Measurements from ENCODE around the gene RAD21L1.

Gene RAD21L1

DNA sequence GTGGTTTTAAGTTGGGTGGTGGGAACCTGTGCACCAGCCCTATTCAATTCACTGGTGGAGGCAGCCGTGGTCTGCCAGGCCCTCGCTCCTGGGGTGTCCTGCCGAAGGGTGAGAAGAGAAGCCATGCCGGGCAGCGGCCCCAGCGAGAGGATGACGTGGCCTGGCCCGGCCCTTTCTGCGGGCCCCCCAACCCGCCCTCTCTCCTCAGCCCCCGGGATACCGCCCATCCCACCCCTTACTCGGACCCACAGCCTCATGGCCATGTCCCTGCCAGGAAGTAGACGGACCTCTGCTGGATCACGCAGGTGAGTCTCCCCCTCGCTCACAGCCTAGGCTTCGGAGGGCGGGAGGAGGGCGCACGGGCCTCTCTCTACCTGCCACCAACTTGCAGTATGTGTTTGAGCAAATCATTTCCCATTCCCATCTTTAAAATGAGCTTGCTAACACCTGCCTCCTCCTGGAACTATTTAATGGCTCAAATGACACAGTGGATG is 70.3 kb downstream of the RAD21L1 start:
- no peak for DNase-seq (ENCODE audit: low read depth)

DNA sequence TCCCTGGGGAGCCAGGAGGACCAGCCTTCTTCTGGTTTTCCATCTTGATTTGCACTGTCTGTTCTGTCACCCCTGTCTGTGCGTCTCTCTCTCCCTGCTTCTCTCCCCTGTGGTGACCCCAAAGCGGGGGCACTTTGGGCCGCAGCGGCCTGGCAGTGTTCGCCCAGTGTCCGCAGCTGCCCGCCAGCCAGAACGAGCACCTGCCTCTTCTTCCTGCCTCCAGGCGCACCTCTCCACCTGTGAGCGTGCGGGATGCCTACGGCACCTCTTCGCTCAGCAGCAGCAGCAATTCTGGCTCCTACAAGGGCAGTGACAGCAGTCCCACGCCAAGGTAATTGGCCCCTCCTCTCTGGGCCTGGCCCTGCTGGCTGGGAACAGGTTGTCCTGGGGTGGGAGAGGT is 71.1 kb downstream of the RAD21L1 start:
- DNase-seq (ENCODE audit: low read depth): no peak

DNA sequence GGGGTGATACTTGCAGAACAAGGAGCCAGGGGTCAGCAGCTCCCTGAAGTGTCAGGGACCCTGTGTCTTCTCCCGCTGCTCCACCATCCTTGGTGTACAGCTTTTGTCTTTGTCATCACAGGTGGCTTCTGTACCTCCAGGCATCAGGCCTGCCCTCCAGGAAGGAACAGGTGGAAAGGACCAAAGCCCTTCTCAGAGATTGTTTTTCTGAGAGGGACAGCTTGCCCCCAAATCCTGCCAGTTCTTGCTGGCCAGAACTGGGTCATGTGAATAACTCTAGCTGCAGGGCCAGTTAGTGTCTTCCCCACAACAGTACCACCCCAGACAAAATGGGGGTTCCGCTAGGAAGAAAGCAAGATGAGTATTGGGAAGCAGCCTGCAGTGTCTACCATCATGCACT is 71.6 kb downstream of the RAD21L1 start:
- DNase-seq (ENCODE audit: low read depth): no peak

DNA sequence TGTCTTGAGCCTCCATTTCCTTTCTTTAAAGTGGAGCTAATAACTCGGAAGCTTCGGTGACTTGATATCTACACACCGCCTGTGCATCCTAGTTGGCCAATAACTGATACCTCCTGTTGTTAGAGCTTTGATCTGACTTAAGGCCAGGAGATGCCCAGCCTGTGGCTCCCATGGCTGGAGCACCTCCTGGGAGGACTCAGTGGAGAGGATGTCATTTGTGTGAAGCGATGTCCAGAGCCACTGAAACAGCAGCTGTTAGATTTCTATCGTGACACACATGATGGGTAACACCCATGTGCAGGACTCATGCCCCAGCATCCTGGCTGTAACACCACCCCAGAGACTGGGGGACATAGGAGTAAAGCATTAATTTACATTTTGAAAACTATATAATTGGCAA is 72.3 kb downstream of the RAD21L1 start:
- no peak for DNase-seq (ENCODE audit: low read depth)

DNA sequence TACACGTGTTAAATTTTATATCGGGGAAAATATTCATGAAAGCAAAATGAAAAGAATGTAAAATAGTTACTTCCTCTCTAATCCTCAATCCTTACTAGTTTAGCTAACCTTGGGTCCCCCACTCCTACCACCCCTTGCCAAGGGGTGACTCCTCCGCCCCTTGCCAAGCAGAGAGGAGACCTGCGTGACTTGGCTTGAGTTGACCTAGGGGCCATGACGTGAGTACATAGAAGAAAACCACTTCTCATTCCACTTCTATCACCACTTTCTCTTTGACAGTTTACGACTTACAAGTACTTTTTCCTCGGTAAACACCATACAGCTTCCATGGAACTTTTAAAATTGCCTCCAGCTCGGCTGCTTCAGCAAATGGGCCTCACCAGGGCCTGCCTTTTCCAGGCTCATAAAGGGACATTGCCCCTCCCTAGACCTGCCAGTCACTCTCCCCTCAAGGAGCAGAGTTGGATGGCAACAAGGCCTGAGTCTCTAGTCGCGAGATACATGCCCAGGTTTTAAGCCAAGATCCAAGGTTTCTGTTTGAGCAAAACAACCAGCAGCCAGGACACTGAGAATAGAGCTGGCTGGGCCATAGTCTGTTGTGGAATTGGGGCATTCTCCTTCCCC is 73.2 kb downstream of the RAD21L1 start:
- DNase-seq (ENCODE audit: low read depth): no peak

DNA sequence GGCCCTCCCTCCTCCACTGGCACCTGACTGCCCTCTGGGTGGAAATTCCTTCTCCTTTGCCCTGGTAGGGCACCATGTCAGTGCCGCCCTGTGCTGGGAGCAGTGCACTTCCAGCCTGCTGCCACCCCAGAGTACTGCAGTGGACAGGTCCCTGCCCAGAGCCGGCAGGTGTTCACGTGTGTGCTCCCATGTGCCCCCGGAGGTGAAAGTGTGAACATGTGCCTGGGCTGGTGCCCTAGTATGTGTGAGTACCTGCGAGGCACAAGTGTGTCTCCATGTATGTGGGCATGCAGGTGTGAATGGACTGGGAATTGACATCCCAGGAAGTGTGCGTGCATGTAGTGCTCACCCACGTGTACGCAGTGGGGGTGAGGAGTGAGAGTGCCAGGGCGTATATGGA is 73.7 kb downstream of the RAD21L1 start:
- DNase-seq (ENCODE audit: low read depth): no peak

DNA sequence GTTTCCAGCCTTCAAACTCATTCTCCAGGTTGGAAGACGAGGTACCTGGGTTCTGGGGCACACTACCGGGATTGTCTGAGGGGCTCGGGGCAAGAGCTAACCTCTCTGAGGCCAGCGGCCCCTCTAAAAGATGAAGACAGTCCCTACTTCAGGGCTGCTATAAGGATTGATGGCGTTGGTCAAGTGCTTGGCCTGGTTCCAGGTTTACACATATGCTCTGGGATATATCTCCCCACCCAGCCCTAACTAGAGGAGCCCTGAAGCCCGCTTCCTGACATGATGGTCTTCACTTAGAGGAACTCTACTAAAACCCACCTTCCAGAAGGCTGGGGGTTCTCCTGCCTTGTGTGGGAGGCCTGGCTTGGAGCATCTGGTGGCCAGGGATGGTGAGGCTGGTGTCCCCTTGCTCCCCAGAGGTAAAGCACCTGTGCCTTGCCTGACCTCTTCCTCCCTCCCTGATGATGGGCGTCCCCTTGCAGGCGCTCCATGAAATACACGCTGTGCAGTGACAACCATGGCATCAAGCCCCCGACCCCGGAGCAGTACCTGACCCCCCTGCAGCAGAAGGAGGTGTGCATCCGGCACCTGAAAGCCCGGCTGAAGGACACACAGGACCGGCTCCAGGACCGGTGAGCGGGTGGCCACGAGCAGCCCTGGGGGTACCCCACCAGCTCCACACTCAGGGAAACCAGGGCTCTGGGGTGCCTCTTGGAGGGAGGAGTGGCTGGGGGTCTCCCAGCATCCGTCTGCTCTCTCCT is 74.4 kb downstream of the RAD21L1 start:
- no peak for DNase-seq (ENCODE audit: low read depth)

DNA sequence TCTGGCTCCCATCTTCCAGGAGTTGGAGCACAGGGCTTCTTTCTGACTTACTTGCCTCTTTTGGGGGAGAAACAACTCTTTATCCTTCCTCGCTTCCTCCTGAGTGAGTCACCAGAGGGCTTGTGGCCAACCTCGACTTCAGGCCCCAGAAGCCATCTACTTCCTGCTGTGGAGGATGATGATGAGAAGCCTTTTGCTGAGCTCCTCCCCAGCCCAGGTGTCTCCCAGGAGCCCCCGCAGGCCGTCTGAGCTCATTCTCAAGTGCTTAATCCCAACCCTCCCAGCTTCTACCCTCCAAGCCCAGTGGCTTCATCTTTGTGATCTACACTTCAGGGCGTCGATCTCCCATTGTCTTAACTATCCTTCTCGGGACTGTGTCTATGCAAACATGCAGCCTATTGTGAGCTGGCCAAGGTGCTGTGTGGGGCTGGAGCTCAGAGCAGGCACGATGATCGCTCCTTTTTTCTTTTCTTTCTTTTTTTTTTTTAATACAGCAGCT is 75.2 kb downstream of the RAD21L1 start:
- peak; percentile 57 for DNase-seq (ENCODE audit: low read depth)

DNA sequence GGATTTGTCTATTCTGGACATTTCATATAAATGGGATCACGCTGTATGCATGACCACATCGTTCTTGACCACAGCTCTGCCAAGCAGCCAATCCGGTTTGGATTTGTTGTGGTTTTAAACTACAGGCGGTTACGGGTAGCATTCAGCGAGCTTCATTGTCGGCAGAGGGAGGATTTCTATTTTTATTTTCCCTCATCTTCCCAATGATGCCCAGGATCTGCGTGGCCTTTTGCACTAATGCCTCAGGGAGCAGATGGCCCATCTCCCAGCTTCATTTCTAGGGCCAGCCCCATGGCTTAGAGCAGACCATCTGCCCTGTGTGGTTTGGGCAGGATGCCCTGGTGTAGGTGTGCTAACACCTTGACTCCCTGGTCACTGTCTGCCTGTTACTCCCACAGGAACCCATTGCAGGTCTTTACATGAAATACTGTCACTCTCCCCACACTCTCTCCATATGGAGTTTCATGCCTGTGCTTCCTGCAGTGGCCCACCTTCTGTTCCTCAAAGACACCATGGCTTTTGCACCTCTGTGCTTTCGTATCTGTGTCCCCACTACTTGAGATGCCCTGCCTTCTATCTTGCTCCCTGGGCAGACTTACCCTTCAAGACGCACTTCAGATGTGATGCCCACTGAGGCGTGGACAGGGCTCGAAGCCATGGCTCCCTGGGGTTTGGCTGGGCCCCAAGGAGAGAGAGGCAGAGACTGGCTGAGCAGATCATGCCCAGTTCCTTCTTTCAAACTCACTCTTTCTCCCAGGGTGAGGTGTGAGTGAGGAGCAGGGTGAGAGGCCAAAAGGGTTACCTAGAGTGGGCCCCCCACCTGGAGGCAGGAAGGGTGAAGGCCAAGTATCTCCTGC is 77.1 kb downstream of the RAD21L1 start:
- DNase-seq (ENCODE audit: low read depth): no peak

DNA sequence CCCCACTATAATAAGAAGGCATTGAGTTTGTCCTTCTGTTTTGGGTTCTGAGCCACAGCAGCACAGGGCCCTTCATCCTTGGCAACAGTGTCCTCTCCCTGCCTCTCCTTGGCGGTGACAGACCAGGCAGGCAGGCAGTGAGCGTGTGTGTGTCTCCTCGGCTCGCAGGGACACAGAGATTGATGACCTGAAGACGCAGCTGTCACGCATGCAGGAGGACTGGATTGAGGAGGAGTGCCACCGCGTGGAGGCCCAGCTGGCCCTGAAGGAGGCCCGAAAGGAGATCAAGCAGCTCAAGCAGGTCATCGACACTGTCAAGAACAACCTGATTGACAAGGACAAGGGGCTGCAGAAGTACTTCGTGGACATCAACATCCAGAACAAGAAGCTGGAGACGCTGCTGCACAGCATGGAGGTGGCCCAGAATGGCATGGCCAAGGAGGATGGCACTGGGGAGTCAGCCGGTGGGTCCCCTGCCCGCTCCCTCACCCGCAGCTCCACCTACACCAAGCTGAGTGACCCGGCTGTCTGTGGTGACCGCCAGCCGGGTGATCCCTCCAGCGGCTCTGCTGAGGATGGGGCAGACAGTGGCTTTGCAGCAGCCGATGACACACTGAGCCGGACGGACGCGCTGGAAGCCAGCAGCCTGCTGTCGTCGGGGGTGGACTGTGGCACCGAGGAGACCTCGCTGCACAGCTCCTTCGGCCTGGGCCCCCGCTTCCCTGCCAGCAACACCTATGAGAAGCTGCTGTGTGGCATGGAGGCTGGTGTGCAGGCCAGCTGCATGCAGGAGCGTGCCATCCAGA is 79.1 kb downstream of the RAD21L1 start:
- DNase-seq (ENCODE audit: low read depth): no peak
